HepG2 (cell line): ENCODE data around the gene RECQL5. TPM values are rescaled to one million over a fixed set of nuclear protein-coding genes. Genes with fewer than 3 reads are reported as not detected.

ENCODE experiments used
- ATAC-seq: fragments of 200-7000 bp; cut with Tn5 transposase; 3 replicates; pipeline ENCODE4 v1.9.1; 2020; ENCODE audit warnings: mild to moderate bottlenecking, moderate library complexity
- Bru-seq: library from RNA; stranded (reverse); fragments of 400-500 nt; gene quantifications from one replicate; lab custom pipeline; 2021; lab: Mats Ljungman, UMichigan
- BruChase-seq, 2 experiments: library from RNA; stranded (reverse); fragments of 400-500 nt; gene quantifications; one replicate each; lab custom pipeline; 2021; lab: Mats Ljungman, UMichigan
- BruUV-seq: library from RNA; stranded (reverse); fragments of 400-500 nt; replicated peaks from 2 replicates; lab custom pipeline; 2021; lab: Mats Ljungman, UMichigan
- CTCF ChIA-PET: fragments of 300-600 bp; formaldehyde crosslinking; extraction: SDS; loops from one replicate; lab custom pipeline; 2021; ENCODE audit warnings: low total read pairs, inconsistent platforms, low intra/inter-chr PET ratio; lab: Yijun Ruan, JAX
- POLR2A ChIA-PET: fragments of 350-600 bp; sonication (Branson Sonifier 250); formaldehyde crosslinking; loops from one replicate; lab custom pipeline; 2020; ENCODE audit warnings: antibody characterized with exemption, inconsistent platforms; lab: Yijun Ruan, JAX
- DNase-seq: peaks from one replicate; pipeline ENCODE4 v3.0.0-alpha.2; 2015; ENCODE audit warnings: low spot score
- FAIRE-seq: peaks from 3 replicates; lab custom pipeline; 2011; peaks lifted over from hg19 to GRCh38; lab: Jason Lieb, UNC
- H2AFZ ChIP-seq: one replicate; pipeline ENCODE4 v1.6.1; 2011; ENCODE audit warnings: low read length, inconsistent platforms
- H3K27ac ChIP-seq: fragments of 300-600 bp; 3 replicates; pipeline ENCODE4 v1.8.0; 2011; ENCODE audit warnings: mixed run types, mild to moderate bottlenecking, mixed read lengths, low read length, inconsistent platforms; ENCODE audit not compliant: insufficient read depth; ENCODE audit errors: extremely low read length
- H3K27me3 ChIP-seq, 2 experiments: fragments of 200-600 bp in 1 of 2; 2 replicates in 1 of 2; 3 replicates in 1 of 2; pipeline versions ENCODE4 v1.6.0 to v1.8.0; 2011; ENCODE audit warnings: low read length in 2 of 2, mild to moderate bottlenecking in 2 of 2, moderate library complexity in 2 of 2, inconsistent platforms in 1 of 2; ENCODE audit not compliant: insufficient read depth in 2 of 2, control insufficient read depth in 1 of 2
- H3K36me3 ChIP-seq, 2 experiments: fragments of 200-600 bp in 1 of 2; replicated peaks in 1 of 2; 2 replicates in 1 of 2; 3 replicates in 1 of 2; pipeline versions ENCODE4 v1.5.1 to v1.8.0; 2011; ENCODE audit warnings: low read length in 2 of 2, inconsistent platforms in 1 of 2; ENCODE audit not compliant: insufficient read depth in 2 of 2, control insufficient read depth in 1 of 2
- H3K4me1 ChIP-seq: 2 replicates; pipeline ENCODE4 v1.5.1; 2012; ENCODE audit warnings: low read length, inconsistent platforms; ENCODE audit not compliant: insufficient read depth
- H3K4me2 ChIP-seq: 2 replicates; pipeline ENCODE4 v1.6.0; 2011; ENCODE audit warnings: low read depth, low read length, inconsistent platforms
- H3K4me3 ChIP-seq, 3 experiments: fragments of 200-600 bp in 1 of 3; sonication (generic), shearing (Covaris generic) in 1 of 3; replicated peaks in 1 of 3; 2 replicates each; pipeline ENCODE4 v1.5.1; 2011 to 2016; ENCODE audit warnings: low read length in 3 of 3, inconsistent platforms in 2 of 3, low read depth in 2 of 3, mild to moderate bottlenecking in 2 of 3, control low read depth in 1 of 3, mixed read lengths in 1 of 3; ENCODE audit not compliant: insufficient read depth in 1 of 3
- H3K79me2 ChIP-seq: one replicate; pipeline ENCODE4 v1.6.1; 2011; ENCODE audit warnings: low read length, inconsistent platforms; ENCODE audit not compliant: insufficient read depth
- H3K9ac ChIP-seq: 2 replicates; pipeline ENCODE4 v1.6.0; 2011; ENCODE audit warnings: mild to moderate bottlenecking, low read depth, low read length, inconsistent platforms; ENCODE audit not compliant: insufficient read depth
- H3K9me3 ChIP-seq: 2 replicates; pipeline ENCODE4 v1.5.1; 2012; ENCODE audit warnings: mild to moderate bottlenecking, low read length
- H4K20me1 ChIP-seq: 2 replicates; pipeline ENCODE4 v1.6.0; 2011; ENCODE audit warnings: inconsistent platforms, mild to moderate bottlenecking, low read length, moderate library complexity; ENCODE audit not compliant: insufficient read depth
- ARID2 ChIP-seq: sonication (generic); formaldehyde crosslinking; IDR thresholded peaks from 2 replicates; pipeline ENCODE4 v1.8.1; 2022; ENCODE audit warnings: mild to moderate bottlenecking, missing genetic modification reagents, borderline replicate concordance
- LCORL ChIP-seq, 2 experiments: fragments of 450-650 bp in 1 of 2; sonication (generic) in 1 of 2; formaldehyde crosslinking in 1 of 2; IDR thresholded peaks; 2 replicates each; pipeline versions ENCODE4 v1.5.0 to v1.6.1; 2017 to 2020; ENCODE audit warnings: antibody characterized with exemption in 1 of 2, missing genetic modification reagents in 1 of 2
- NCOA2 ChIP-seq: sonication (generic); formaldehyde crosslinking; IDR thresholded peaks from 2 replicates; pipeline ENCODE4 v1.8.0; 2022; ENCODE audit warnings: inconsistent platforms
- U2AF2 ChIP-seq: fragments of 200-400 bp; formaldehyde crosslinking; IDR thresholded peaks from 2 replicates; pipeline ENCODE4 v1.6.1; 2017; ENCODE audit warnings: low read depth, mild to moderate bottlenecking, low read length
- ZBTB38 ChIP-seq: sonication (generic); formaldehyde crosslinking; IDR thresholded peaks from 2 replicates; pipeline ENCODE4 v1.5.1; 2020; ENCODE audit warnings: mild to moderate bottlenecking, missing genetic modification reagents
- ZNF234 ChIP-seq: sonication (generic); formaldehyde crosslinking; conservative IDR thresholded peaks from 2 replicates; pipeline ENCODE4 v1.5.1; 2020; ENCODE audit warnings: mild to moderate bottlenecking, missing genetic modification reagents
- ZNF382 ChIP-seq: sonication (generic); formaldehyde crosslinking; IDR thresholded peaks from 2 replicates; pipeline ENCODE4 v1.5.0; 2020; ENCODE audit warnings: missing genetic modification reagents, mild to moderate bottlenecking, borderline replicate concordance
- ZNF674 ChIP-seq: sonication (generic); formaldehyde crosslinking; IDR thresholded peaks from 2 replicates; pipeline ENCODE4 v1.5.0; 2020; ENCODE audit warnings: low read depth, mild to moderate bottlenecking, missing genetic modification reagents
- ZNF713 ChIP-seq: sonication (generic); formaldehyde crosslinking; IDR thresholded peaks from 2 replicates; pipeline ENCODE4 v1.4.0; 2020; ENCODE audit warnings: mild to moderate bottlenecking, missing genetic modification reagents
- WGBS: methylation state at CpG from one replicate; pipeline ENCODE4 v1.1.6; 2017; ENCODE audit warnings: low lambda C conversion rate; 5-methylcytosine and 5-hydroxymethylcytosine counted together
- in situ Hi-C: cut with HindIII; loops from 2 replicates; pipeline ENCODE4 v1.10.0; 2017; ENCODE audit warnings: low pct_unique_long_range_greater_than_20kb; ENCODE audit not compliant: extremely low pct_ligation_motif_present
- intact Hi-C: fragments of 100-400 bp; cut with micrococcal nuclease; formaldehyde crosslinking; loops from one replicate; pipeline ENCODE4 v1.10.0; 2022; ENCODE audit not compliant: unreplicated experiment
- long read RNA-seq, 2 experiments: library from RNA in 1 of 2; library from polyadenylated mRNA in 1 of 2; stranded (forward) in 1 of 2; unstranded in 1 of 2; transcript quantifications; one replicate each; pipeline ENCODE4 v2.0.0, GENCODE V29; 2019 to 2022
- polyA minus RNA-seq, 3 experiments: library from RNA; depleted of rRNA, polyadenylated mRNA; stranded (reverse); fragments of >200 nt; gene quantifications; 2 replicates each; pipeline ENCODE4 v1.2.3, GENCODE V29; 2011; ENCODE audit warnings: low replicate concordance in 1 of 3
- polyA plus RNA-seq, 8 experiments: library from polyadenylated mRNA; depleted of rRNA in 3 of 8; stranded (reverse) in 7 of 8; unstranded in 1 of 8; fragments of >200 nt; fragmentation: Illumina TruSeq in 4 of 8; extraction: Trizol in 4 of 8; gene quantifications; 2 replicates each; pipeline versions ENCODE4 v1.2.1 to v1.2.3, GENCODE V29; 2011 to 2016; ENCODE audit warnings: low read depth in 4 of 8, missing spikeins in 1 of 8, mixed read lengths in 1 of 8; ENCODE audit not compliant: insufficient read depth in 1 of 8
- total RNA-seq, 5 experiments: library from RNA; depleted of rRNA; stranded (reverse); fragments of >200 nt; fragmentation: Illumina TruSeq; extraction: Trizol; gene quantifications; 2 replicates each; pipeline ENCODE4 v1.2.3, GENCODE V29; 2016; ENCODE audit warnings: low read depth in 1 of 5
- TF ChIP-seq, protein P1 (sequence below): sonication (generic); formaldehyde crosslinking; IDR thresholded peaks from 2 replicates; pipeline ENCODE4 v1.5.1; 2020; ENCODE audit warnings: mild to moderate bottlenecking, missing genetic modification reagents, borderline replicate concordance

The RECQL5 gene
- total RNA-seq (2016; rRNA removed; fragmentation: Illumina TruSeq; extraction: Trizol) (17.8 and 32.0 TPM in 2 replicates), polyA plus RNA-seq (2011; rRNA removed) (27.7 and 33.4 TPM in 2 replicates), polyA minus RNA-seq (2011; rRNA and poly(A)+ RNA removed; ENCODE audit: low replicate concordance) (51.0 and 71.9 TPM in 2 replicates), Bru-seq, nascent RNA (percentile 63 among the genes with signal in this experiment), BruChase-seq, experiment 1, labeled RNA remaining after a 6-hour chase (percentile 50 among the genes with signal in this experiment), BruChase-seq, experiment 2, labeled RNA remaining after a 2-hour chase (percentile 61 among the genes with signal in this experiment)
- 38.8 and 39.2 TPM in 2 replicates for total RNA-seq (2016; cell fraction: cytosol; rRNA removed; fragmentation: Illumina TruSeq; extraction: Trizol; ENCODE audit: low read depth)
- 17.8 and 31.1 TPM in 2 replicates for total RNA-seq (2016; cell fraction: insoluble cytoplasmic fraction; rRNA removed; fragmentation: Illumina TruSeq; extraction: Trizol)
- 9.2 and 11.3 TPM in 2 replicates for total RNA-seq (2016; cell fraction: membrane; rRNA removed; fragmentation: Illumina TruSeq; extraction: Trizol)
- total RNA-seq (2016; cell fraction: nucleus; rRNA removed; fragmentation: Illumina TruSeq; extraction: Trizol) = 41.9 and 45.5 TPM in 2 replicates
- polyA plus RNA-seq (2011; cell fraction: cytosol; rRNA removed) = 8.7 and 11.9 TPM in 2 replicates
- polyA plus RNA-seq (2011; cell fraction: nucleus; rRNA removed) = 256 and 300 TPM in 2 replicates
- 38.2 and 41.9 TPM in 2 replicates for polyA plus RNA-seq (2012)
- polyA plus RNA-seq (2016; cell fraction: cytosol; fragmentation: Illumina TruSeq; extraction: Trizol; ENCODE audit: low read depth) = 1.7 and 1.9 TPM in 2 replicates
- 12.2 and 17.3 TPM in 2 replicates for polyA plus RNA-seq (2016; cell fraction: insoluble cytoplasmic fraction; fragmentation: Illumina TruSeq; extraction: Trizol; ENCODE audit: low read depth)
- polyA plus RNA-seq (2016; cell fraction: membrane; fragmentation: Illumina TruSeq; extraction: Trizol; ENCODE audit: low read depth) = 3.6 and 4.1 TPM in 2 replicates
- polyA plus RNA-seq (2016; cell fraction: nucleus; fragmentation: Illumina TruSeq; extraction: Trizol; ENCODE audit: insufficient read depth, low read depth) = 112 and 116 TPM in 2 replicates
- polyA minus RNA-seq (2011; cell fraction: cytosol; rRNA and poly(A)+ RNA removed) = 15.1 and 15.3 TPM in 2 replicates
- polyA minus RNA-seq (2011; cell fraction: nucleus; rRNA and poly(A)+ RNA removed) = 69.1 and 72.6 TPM in 2 replicates
- long read RNA-seq, experiment 1, partial matches to known transcripts = 3 of 7 reads
- long read RNA-seq, experiment 1, other reads (novel, unspliced or antisense) = 3 of 7 reads
- long read RNA-seq, experiment 2, partial matches to known transcripts = 8 of 35 reads
- long read RNA-seq, experiment 2, other reads (novel, unspliced or antisense) = 21 of 35 reads

- Histone ChIP-seq H3K9me3 (no peaks in the 10 kb centered on the region), H3K36me3 (peaks cover 16 to 46% of the 10 kb centered on the region in 2 experiments), H3K9ac (peak within 1 kb of the TSS; percentile 92), H3K79me2 (peaks cover 65% of the 10 kb centered on the region), H3K27ac (peak within 1 kb of the TSS; percentile 73), H3K4me3 (peak within 1 kb of the TSS; percentile 77 to 99 (median 99)), H2AFZ (no peak within 1 kb of the TSS), H3K4me2 (peak within 1 kb of the TSS; percentile 97), H4K20me1 (peaks cover 6% of the 10 kb centered on the region; the same call in 1 of the 2 replicates), H3K27me3 (peaks cover 0 to 5% of the 10 kb centered on the region in 2 experiments; a peak in 1 of 5 replicates), H3K4me1 (peaks cover 39% of the 10 kb centered on the region)
- DNase-seq = peak; percentile 98
- POLR2A ChIA-PET = interaction anchor here (0.6 to 2.6 kb wide), 20 partner anchors 8 to 208 kb away, joined by 3 to 25 read pairs (median 4); partner anchors contain the start of genes GALK1, ITGB4, SMIM5 and UNK
- peak; percentile 99 for FAIRE-seq
- peak; percentile 100 for ATAC-seq
- CTCF ChIA-PET = interaction anchor here (1.4 kb wide), 1 partner anchor 33 kb away, joined by 3 read pairs; no protein-coding TSS in a partner anchor
- TSS peak; percentile 86 for BruUV-seq
- in situ Hi-C loops = no loop called here
- under 1% methylated on average over 50 of the region's 55 CpGs for WGBS
- intact Hi-C loops = loop anchor here (1.0 kb wide), 1 partner anchor 34 kb away; the partner anchor contains the start of gene SMIM5
- TF ChIP-seq ZNF234 (no peak), ZBTB38 (CRISPR knock-in tag) (peak; percentile 51; the same call in 1 of the 2 replicates), ZNF382 (CRISPR knock-in tag) (no peak), LCORL (IDR thresholded peaks at IDR 0.05) (no peak), LCORL (CRISPR knock-in tag; IDR thresholded peaks at IDR 0.05) (peak; percentile 34; the same call in 1 of the 2 replicates), ARID2 (CRISPR knock-in tag) (peak; percentile 12; the same call in 1 of the 2 replicates), ZNF674 (CRISPR knock-in tag) (no peak), ZNF713 (peak; percentile 49; the same call in 1 of the 2 replicates), U2AF2 (peak; percentile 64; the same call in 1 of the 2 replicates), NCOA2 (CRISPR knock-in tag) (peak; percentile 33; the same call in 1 of the 2 replicates)
- TF ChIP-seq, protein P1, sequence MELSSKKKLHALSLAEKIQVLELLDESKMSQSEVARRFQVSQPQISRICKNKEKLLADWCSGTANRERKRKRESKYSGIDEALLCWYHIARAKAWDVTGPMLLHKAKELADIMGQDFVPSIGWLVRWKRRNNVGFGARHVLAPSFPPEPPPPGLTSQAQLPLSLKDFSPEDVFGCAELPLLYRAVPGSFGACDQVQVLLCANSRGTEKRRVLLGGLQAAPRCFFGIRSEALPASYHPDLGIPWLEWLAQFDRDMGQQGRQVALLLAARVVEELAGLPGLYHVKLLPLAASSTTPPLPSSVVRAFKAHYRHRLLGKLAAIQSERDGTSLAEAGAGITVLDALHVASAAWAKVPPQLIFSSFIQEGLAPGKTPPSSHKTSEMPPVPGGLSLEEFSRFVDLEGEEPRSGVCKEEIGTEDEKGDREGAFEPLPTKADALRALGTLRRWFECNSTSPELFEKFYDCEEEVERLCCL (CRISPR knock-in tag) = no peak; the same call in 1 of the 2 replicates
Observed at GRCh38 chr17:75666959-75667790, at the start of gene RECQL5, which contains the start of gene SAP30BP. Gene RECQL5 (minus strand): TSS chr17:75667154. CDS start chr17:75666557, 597 bp downstream. Gene SAP30BP (plus strand): TSS chr17:75667338. CDS start chr17:75667373, 35 bp downstream.
